Posterior cingulate gyrus (tissue), 11 donors: ENCODE measurements around the gene PNKP.
A peak's percentile ranks its signal among the peaks of the same experiment; 100 is the strongest.

Source experiments
- DNase-seq, 10 donors: peaks; one replicate each; pipeline versions ENCODE4 v3.0.0 to v3.0.0-alpha.2; 2020 to 2021; ENCODE audit warnings: mixed read lengths in 3 of 10
- intact Hi-C: fragments of 100-400 bp; cut with DNase I; formaldehyde crosslinking; loops from one replicate; pipeline ENCODE4 v1.15.1; 2023

The PNKP gene

DNA sequence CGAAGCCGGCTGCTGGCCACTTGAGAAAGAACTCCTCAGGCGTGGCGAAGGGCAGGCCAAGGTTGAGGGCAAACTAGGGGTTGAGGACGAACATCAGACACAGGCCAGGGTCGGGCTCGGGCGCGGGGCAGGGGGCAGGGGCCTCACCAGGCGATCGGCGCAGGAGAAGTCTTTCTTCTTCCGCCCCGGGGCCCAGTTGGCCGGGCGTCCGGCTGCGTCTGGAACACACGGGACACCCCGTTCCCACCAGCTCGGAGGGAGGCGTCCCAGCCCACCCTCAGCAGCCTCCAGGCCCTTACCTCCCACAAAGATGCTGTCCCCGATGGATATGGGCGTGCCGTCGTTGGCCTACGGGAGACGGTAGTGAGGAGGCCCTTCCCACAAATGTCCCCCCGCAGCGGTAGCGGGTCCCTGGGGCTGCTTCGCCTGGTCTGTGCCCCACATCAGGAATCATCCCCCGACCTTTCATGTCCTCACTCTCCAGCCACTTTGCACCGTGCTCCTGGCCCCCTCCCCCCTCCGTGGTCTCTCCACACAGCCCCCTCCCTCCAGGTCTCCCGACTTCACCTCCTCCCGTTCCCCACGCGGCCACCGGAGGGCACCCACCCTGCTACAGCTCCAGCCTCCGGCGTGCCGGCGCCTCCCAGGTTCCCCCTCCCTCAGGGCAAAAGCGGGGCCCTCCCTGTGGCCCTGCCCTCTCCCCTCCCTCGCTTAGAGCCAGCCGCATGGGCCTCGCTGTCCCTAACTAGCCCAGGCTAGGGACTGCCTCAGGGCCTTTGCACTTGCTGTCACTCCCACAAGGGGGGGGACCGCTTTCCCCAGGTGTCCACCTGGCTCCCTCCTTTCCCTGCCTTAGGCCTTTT, 4.8 kb downstream of the PNKP start:
- no peak for DNase-seq
- intact Hi-C loops = no loop called here

GRCh38 chr19:49861541-49862378, 5.6 kb downstream of the PNKP start:
- no peak for DNase-seq
- intact Hi-C loops = no loop called here

- intact Hi-C loops = no loop called here
- peak in 1 of 10 donors; percentile 89 for DNase-seq
Measured at GRCh38 chr19:49861107-49861506, 6.3 kb downstream of the PNKP start.

DNA sequence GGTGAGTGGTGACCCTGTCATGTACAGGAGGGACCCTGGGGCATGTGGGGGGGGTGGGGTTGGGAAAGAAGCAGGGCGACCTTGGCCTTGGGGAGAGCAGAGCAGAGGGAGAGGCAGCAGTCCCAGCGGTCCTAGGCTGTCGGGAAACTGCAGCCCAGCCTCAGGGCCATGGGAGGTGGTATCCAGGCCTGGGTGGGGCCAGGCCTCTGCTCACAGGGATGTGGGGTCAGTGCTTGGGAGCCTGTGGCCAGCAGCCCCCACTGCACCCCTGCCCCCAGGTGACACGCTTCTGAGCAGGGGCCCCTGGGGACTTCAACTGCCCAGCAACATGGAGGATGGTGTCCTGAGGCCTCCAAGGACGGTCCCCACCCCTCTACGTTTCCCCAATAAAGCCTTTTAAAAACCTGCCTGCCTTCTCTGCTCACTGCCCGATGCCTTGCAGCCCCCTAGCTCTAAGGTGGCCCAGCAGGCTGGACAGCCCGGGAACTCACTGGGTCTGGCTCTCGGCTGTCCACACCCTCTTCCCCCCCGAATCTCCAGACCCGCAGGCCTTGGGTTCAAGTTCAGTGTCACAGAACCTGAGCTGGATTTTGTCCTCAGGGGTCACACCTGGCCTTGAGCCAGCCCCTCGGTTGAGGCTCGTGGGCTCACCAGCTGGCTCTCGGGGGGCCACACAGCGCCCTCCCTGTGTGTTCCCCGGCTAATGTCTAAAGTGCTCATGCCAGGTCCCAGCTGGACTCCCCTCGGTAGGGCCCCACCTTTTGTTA, 6.9 kb downstream of the PNKP start:
- intact Hi-C loops = no loop called here
- no peak for DNase-seq

GRCh38 chr19:49859682-49860335, 7.6 kb downstream of the PNKP start:
- intact Hi-C loops = no loop called here
- no peak for DNase-seq

- intact Hi-C loops = no loop called here
- peak in 5 of 10 donors; percentile 38 to 93 (median 69) for DNase-seq
Measured at GRCh38 chr19:49858088-49858985, 9.0 kb downstream of the PNKP start.

GRCh38 chr19:49857838-49858087, 9.6 kb downstream of the PNKP start:
- intact Hi-C loops = no loop called here
- DNase-seq = peak in 1 of 10 donors; percentile 63

DNA sequence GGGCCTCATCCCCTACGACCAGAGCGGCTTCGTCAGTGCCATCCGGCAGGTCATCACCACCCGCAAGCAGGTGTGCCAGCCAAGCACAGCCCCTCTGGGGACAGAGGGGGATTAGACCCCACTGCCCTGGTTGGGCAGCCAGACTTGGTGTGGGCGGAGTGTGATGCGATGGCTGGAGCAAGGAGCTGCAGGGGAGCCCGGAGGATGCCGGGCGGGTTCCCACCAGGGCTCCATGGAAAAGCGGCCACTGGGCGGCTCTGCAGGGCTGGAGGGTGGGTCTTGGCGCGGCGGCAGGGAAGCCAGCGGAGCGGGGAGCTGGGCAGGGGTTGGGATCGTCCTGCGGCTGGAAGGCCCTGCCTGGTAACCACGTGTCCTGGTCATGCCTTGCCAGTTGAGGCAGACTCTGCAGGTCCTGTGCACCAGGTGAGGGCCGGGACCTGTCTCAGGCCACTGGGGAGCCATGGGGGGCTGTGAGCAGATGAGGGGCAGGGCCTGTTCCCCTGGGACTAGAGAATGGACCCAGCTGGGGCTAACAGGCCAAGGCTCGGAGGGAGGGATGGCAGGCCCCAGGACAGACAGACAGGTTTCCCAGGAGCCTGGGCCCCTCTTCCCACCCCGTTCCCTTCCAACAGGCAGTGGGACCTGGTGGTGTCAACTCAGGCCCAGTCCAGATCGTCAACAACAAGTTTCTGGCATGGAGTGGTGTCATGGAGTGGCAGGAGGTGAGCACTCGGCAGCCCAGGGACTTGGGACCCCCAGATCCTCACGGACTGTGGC, 10.1 kb downstream of the PNKP start:
- intact Hi-C loops = no loop called here
- DNase-seq = peak in 2 of 10 donors; percentile 25 to 54

GRCh38 chr19:49856574-49857021, 10.8 kb downstream of the PNKP start:
- peak in 2 of 10 donors; percentile 20 to 70 for DNase-seq
- intact Hi-C loops = no loop called here

DNA sequence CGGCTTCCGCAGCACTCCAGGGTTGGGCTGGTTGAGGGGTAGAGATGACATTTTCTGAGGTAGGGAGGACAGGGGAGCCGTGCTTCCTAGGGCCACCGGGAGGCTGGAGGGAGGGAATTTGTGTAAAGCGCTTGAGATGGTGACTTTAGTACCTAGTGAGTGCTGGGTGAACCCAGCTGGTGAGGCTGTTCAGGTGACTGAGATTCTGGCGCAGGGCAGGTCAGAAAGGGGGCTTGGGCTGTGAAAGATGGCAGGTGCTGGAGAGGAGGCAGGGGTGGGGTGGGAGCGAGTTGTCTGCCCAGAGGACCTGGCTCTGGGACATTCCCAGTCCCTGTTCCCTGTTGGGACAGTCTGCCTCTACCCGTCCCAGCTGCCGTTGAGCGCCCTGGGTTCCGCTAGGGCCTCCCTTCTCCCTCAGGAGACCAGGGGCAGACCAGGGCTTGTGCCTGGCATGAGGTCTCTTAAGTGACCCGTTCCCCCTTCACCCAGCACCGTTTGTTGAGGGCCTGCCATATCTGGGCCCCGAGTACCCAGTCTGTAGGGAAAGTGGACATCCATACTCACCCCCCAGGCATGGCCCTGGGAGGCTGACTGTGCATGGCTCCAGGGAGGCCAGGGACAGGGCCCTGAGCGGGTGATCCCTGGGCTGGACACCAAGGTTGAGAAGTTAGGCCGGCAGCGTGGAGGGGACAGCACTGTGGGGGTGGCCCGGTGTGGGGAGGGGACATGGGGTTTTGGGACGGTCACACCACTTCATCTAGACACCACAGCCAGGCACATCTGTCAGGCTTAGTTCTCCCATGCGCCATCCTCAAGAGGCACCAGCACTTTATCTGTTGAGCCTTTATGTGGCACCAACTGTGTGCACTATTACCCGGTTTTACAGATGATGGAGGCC, 11.5 kb downstream of the PNKP start:
- DNase-seq = peak in 1 of 10 donors; percentile 65
- intact Hi-C loops = no loop called here

DNA sequence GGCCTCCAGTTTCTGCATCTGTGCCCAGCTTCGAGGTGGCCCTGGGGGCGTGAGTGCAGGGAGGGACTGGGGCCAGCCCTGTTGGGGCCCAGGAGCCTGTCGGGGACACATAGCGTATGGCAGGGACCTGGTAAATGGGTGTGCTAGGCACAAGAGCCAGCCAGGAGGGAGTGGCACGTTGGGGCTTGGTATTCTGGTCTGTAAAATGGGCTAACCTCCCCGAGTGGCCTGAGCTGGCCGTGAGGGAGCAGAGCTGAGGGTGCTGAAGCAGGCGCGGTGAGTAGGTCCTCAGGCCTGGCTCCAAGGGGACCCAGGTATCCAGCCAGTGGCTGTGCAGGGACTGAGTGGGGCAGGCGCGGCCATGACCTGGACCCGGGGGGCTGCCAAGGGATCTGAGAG, 12.1 kb downstream of the PNKP start:
- intact Hi-C loops = no loop called here
- DNase-seq = no peak

- intact Hi-C loops = loop anchor here (5.0 kb wide), 1 partner anchor 37 kb away; the partner anchor contains the start of gene MED25
- DNase-seq = no peak
Measured at GRCh38 chr19:49854378-49855263, 12.8 kb downstream of the PNKP start.

GRCh38 chr19:49853852-49854377, 13.5 kb downstream of the PNKP start:
- intact Hi-C loops = loop anchor here (5.0 kb wide), 1 partner anchor 37 kb away; the partner anchor contains the start of gene MED25
- DNase-seq = no peak

DNA sequence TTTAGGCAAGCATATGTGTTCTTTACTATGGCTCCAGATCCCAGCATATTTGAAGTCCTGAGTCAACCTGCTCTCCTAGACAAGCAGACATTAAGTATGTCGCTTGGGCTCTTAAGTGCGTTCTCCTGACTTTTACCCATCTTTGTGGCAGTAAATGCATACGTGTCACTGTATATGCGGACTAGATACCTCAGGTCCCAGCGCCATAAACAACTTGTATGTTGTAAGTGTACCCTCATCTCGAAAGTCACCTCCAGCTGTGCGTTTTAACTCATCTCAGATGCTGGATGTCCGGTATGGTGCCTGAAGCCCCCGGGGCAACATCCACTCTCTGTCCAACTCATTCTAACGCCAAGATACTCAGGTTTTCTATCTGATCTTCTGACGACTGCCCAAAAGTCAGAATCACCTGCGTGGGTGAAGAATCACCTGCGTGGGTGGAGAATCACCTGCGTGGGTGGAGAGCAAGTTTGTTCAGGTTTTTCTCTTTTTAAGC, 14.7 kb downstream of the PNKP start:
- no peak for DNase-seq
- intact Hi-C loops = loop anchor here (5.0 kb wide), 1 partner anchor 35 kb away; the partner anchor contains the start of gene MED25

DNA sequence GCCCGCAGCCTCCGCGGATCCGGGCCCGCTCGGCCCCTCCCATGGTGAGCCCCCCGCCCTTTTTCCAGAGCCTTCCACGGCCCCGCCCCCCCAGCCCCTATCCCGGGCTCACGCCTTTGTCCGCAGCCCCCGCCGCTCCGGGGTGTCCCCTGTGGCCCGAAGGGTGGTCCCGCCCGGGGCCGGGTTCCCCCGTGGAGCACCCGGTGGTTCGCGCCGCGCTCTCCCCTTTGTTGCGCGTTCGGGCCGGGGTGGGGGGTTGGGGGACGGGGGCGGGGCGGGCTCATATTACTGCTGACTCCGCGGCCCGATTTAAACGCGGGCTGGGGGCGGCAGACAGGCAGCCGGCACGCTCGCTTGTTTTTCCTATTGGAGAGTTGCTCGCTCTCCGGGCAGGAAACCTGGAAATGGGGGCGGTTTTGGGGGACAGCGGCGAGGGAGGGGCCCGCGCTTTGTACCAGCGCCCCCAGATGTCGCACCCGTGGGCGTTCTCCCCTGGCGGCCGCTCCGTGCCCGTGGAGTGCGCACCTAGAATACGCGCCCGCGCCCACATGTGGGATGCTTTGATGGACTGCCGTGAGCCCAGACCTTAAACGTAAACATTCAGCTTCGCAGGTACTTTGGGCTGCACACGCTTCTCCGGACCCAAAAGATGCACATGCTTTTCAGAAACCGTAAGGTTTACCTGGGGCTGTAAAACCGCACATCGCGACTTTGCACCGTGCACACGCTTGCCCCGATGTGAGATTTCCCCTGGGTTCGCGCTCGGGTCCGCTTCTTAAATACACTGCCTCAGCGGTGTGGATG, 15.7 kb downstream of the PNKP start:
- intact Hi-C loops = loop anchor here (5.0 kb wide), 1 partner anchor 34 kb away; the partner anchor contains the start of gene MED25
- no peak for DNase-seq
